Measurements from ENCODE around the gene HTR5A.

DNA sequence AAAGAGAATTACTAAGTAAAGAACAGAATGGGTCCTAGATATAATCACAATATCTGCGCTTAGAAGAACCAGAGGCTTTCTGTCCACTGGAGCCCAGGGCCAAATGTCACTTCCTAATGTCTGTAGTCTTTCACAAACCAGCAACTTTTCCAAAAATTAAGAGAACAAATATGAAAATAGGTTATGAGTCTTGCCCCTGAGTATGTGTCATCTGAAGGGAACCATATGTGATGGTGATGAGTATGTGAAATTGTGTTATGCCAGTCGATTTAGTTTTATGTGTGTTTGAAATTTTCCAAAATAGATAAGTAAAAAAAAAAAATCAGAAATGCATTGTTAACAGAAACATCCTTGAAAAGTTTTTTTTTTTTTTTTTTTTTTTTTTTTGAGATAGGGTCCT lies 15.4 kb upstream of the HTR5A start:
- no peak for TF ChIP-seq TCF7L2 (IDR thresholded peaks at IDR 0.05; ENCODE audit: low read depth, low read length)
- TF ChIP-seq, protein P1, sequence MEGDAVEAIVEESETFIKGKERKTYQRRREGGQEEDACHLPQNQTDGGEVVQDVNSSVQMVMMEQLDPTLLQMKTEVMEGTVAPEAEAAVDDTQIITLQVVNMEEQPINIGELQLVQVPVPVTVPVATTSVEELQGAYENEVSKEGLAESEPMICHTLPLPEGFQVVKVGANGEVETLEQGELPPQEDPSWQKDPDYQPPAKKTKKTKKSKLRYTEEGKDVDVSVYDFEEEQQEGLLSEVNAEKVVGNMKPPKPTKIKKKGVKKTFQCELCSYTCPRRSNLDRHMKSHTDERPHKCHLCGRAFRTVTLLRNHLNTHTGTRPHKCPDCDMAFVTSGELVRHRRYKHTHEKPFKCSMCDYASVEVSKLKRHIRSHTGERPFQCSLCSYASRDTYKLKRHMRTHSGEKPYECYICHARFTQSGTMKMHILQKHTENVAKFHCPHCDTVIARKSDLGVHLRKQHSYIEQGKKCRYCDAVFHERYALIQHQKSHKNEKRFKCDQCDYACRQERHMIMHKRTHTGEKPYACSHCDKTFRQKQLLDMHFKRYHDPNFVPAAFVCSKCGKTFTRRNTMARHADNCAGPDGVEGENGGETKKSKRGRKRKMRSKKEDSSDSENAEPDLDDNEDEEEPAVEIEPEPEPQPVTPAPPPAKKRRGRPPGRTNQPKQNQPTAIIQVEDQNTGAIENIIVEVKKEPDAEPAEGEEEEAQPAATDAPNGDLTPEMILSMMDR (IDR thresholded peaks at IDR 0.05) = no peak
